Stimulated activated naive B cell treated with anti-CD40 and anti-IgM and Interleukin-4, amounts not matched to agents 10 μg/mL and 1 μg/mL and 100 μg/mL, for 72 hours (primary cell): ENCODE measurements around the gene SAP130.
A peak's percentile ranks its signal among the peaks of the same experiment; 100 is the strongest.
"Not testable (repeated sequence)": the region's sequence is repeated elsewhere in the genome, so short reads cannot be mapped to it uniquely, and the experiment has no call there.

Source experiments
- ATAC-seq, 2 donors: fragments of 150-1000 bp; cut with Tn5 transposase; replicated peaks; 2 replicates each; pipeline ENCODE4 v1.10.0; 2021; ENCODE audit warnings: moderate library complexity in 1 of 2
- DNase-seq: peaks from one replicate; pipeline ENCODE4 v3.0.0; 2021
- H3K27ac Mint-ChIP-seq: one replicate; pipeline ENCODE4 v1.8.0; 2022; ENCODE audit warnings: mild to moderate bottlenecking, mixed read lengths
- H3K27me3 Mint-ChIP-seq, 2 donors: one replicate each; pipeline ENCODE4 v1.8.0; 2022; ENCODE audit warnings: mixed read lengths in 2 of 2
- H3K36me3 Mint-ChIP-seq, 2 donors: one replicate each; pipeline ENCODE4 v1.8.0; 2022; ENCODE audit warnings: mixed read lengths in 2 of 2, mild to moderate bottlenecking in 1 of 2
- H3K4me1 Mint-ChIP-seq, 2 donors: one replicate each; pipeline ENCODE4 v1.8.0; 2022; ENCODE audit warnings: mixed read lengths in 2 of 2, mild to moderate bottlenecking in 1 of 2
- H3K4me3 Mint-ChIP-seq, 2 donors: one replicate each; pipeline ENCODE4 v1.8.0; 2022; ENCODE audit warnings: mild to moderate bottlenecking in 2 of 2, mixed read lengths in 2 of 2, moderate library complexity in 1 of 2
- H3K9me3 Mint-ChIP-seq, 2 donors: one replicate each; pipeline ENCODE4 v1.8.0; 2022; ENCODE audit warnings: mixed read lengths in 2 of 2, mild to moderate bottlenecking in 1 of 2

SAP130 gene

GRCh38 chr2:127910415-127910814 is 117.4 kb downstream of the SAP130 start:
- Mint-ChIP-seq H3K9me3 (no peaks in the 10 kb centered on the region), H3K27ac (no peak overlapping the region), H3K4me1 (no peaks in the 10 kb centered on the region), H3K36me3 (no peaks in the 10 kb centered on the region), H3K4me3 (no peak overlapping the region), H3K27me3 (no peaks in the 10 kb centered on the region)
- DNase-seq (no peak), ATAC-seq (no peak)

- Mint-ChIP-seq H3K27me3 (no peaks in the 10 kb centered on the region), H3K4me3 (no peak overlapping the region), H3K9me3 (no peaks in the 10 kb centered on the region), H3K36me3 (no peaks in the 10 kb centered on the region), H3K4me1 (no peaks in the 10 kb centered on the region), H3K27ac (no peak overlapping the region)
- ATAC-seq: no peak
- no peak for DNase-seq
Observed at GRCh38 chr2:127909019-127909418, 118.8 kb downstream of the SAP130 start.

GRCh38 chr2:127907733-127908400 is 120.0 kb downstream of the SAP130 start:
- H3K4me3 Mint-ChIP-seq, H3K27me3 Mint-ChIP-seq, H3K4me1 Mint-ChIP-seq, H3K27ac Mint-ChIP-seq, H3K36me3 Mint-ChIP-seq, H3K9me3 Mint-ChIP-seq, ATAC-seq, DNase-seq: not testable (repeated sequence)

- H3K4me1 Mint-ChIP-seq: no peaks in the 10 kb centered on the region
- no peak for DNase-seq
- H3K27me3 Mint-ChIP-seq: no peaks in the 10 kb centered on the region
- no peak overlapping the region for H3K4me3 Mint-ChIP-seq
- H3K36me3 Mint-ChIP-seq: no peaks in the 10 kb centered on the region
- ATAC-seq: no peak
- H3K27ac Mint-ChIP-seq: no peak overlapping the region
- no peaks in the 10 kb centered on the region for H3K9me3 Mint-ChIP-seq
Observed at GRCh38 chr2:127906206-127906926, 121.5 kb downstream of the SAP130 start.

GRCh38 chr2:127901339-127902056 is 126.4 kb downstream of the SAP130 start:
- H3K4me3 Mint-ChIP-seq: no peak overlapping the region
- DNase-seq: no peak
- H3K36me3 Mint-ChIP-seq: no peaks in the 10 kb centered on the region
- H3K27me3 Mint-ChIP-seq: no peaks in the 10 kb centered on the region
- H3K27ac Mint-ChIP-seq: no peak overlapping the region
- ATAC-seq: no peak
- peaks cover 11 to 23% of the 10 kb centered on the region in 2 donors for H3K4me1 Mint-ChIP-seq
- H3K9me3 Mint-ChIP-seq: no peaks in the 10 kb centered on the region

GRCh38 chr2:127897531-127898211 is 130.2 kb downstream of the SAP130 start:
- DNase-seq (no peak), ATAC-seq (no peak)
- no peaks in the 10 kb centered on the region for H3K9me3 Mint-ChIP-seq
- H3K4me3 Mint-ChIP-seq: no peak overlapping the region
- H3K27me3 Mint-ChIP-seq: no peaks in the 10 kb centered on the region
- H3K36me3 Mint-ChIP-seq: no peaks in the 10 kb centered on the region
- H3K4me1 Mint-ChIP-seq: peaks cover 11 to 23% of the 10 kb centered on the region in 2 donors
- peak overlapping the region; percentile 14 for H3K27ac Mint-ChIP-seq

GRCh38 chr2:127893494-127893893 is 134.4 kb downstream of the SAP130 start:
- no peak for ATAC-seq
- DNase-seq: no peak
- peaks cover 0 to 3% of the 10 kb centered on the region in 2 donors for H3K36me3 Mint-ChIP-seq
- H3K27ac Mint-ChIP-seq: no peak overlapping the region
- H3K27me3 Mint-ChIP-seq: no peaks in the 10 kb centered on the region
- no peaks in the 10 kb centered on the region for H3K9me3 Mint-ChIP-seq
- no peak overlapping the region for H3K4me3 Mint-ChIP-seq
- peaks cover 11 to 17% of the 10 kb centered on the region in 2 donors for H3K4me1 Mint-ChIP-seq

- H3K9me3 Mint-ChIP-seq: no peaks in the 10 kb centered on the region
- H3K36me3 Mint-ChIP-seq: peaks cover 0 to 3% of the 10 kb centered on the region in 2 donors
- ATAC-seq: no peak
Observed at GRCh38 chr2:127893033-127893432, 134.8 kb downstream of the SAP130 start.

GRCh38 chr2:127891811-127892210 is 136.0 kb downstream of the SAP130 start:
- Mint-ChIP-seq H3K27me3 (no peaks in the 10 kb centered on the region), H3K27ac (no peak overlapping the region), H3K4me1 (peaks cover under 1 to 7% of the 10 kb centered on the region in 2 donors), H3K4me3 (no peak overlapping the region), H3K9me3 (no peaks in the 10 kb centered on the region), H3K36me3 (peaks cover 0 to 3% of the 10 kb centered on the region in 2 donors)
- ATAC-seq: no peak
- DNase-seq: no peak

More at GRCh38 chr2:127893033-127893432, 134.8 kb downstream of the SAP130 start:
- H3K4me1 Mint-ChIP-seq: peaks cover 7 to 12% of the 10 kb centered on the region in 2 donors
- no peak for DNase-seq
- H3K27me3 Mint-ChIP-seq: no peaks in the 10 kb centered on the region
- H3K27ac Mint-ChIP-seq: no peak overlapping the region
- H3K4me3 Mint-ChIP-seq: no peak overlapping the region
